Measurements from ENCODE around the gene SIK3.
A peak's percentile ranks its signal among the peaks of the same experiment; 100 is the strongest.

- TF ChIP-seq CTCF (IDR thresholded peaks at IDR 0.05) (no peak), FOXM1 (IDR thresholded peaks at IDR 0.05; ENCODE audit: low read depth) (no peak), USF2 (IDR thresholded peaks at IDR 0.05; ENCODE audit: borderline replicate concordance, low read depth, low read length) (no peak), USF1 (IDR thresholded peaks at IDR 0.05; ENCODE audit: borderline replicate concordance, low read depth) (no peak), NRF1 (IDR thresholded peaks at IDR 0.05; ENCODE audit: low read depth, low read length) (no peak), EZH2phosphoT487 (IDR thresholded peaks at IDR 0.05; ENCODE audit: borderline replicate concordance, low read depth) (no peak), REST (IDR thresholded peaks at IDR 0.05; ENCODE audit: low read depth, low read length) (no peak), RAD21 (IDR thresholded peaks at IDR 0.05; ENCODE audit: low read length) (no peak), FOSL2 (IDR thresholded peaks at IDR 0.05; ENCODE audit: borderline replicate concordance, low read depth) (peak; percentile 88), CHD2 (IDR thresholded peaks at IDR 0.05; ENCODE audit: low read length, partially characterized antibody) (no peak), TCF12 (IDR thresholded peaks at IDR 0.05) (peak; percentile 55), RFX5 (IDR thresholded peaks at IDR 0.05; ENCODE audit: low read length) (no peak), POLR2AphosphoS5 (IDR thresholded peaks at IDR 0.05; ENCODE audit: low read depth, low read length) (0 out of 2 replicates have a peak, but pooled peaks have one; percentile 15)
Observed at GRCh38 chr11:117010808-117011540, 87.3 kb downstream of the SIK3 start.
